NCI-H226 (cell line): ENCODE data around the gene DKK1.
"Not testable (repeated sequence)": the region's sequence is repeated elsewhere in the genome, so short reads cannot be mapped to it uniquely, and the experiment has no call there.

ENCODE experiments used
- DNase-seq: peaks from one replicate; pipeline ENCODE4 v3.0.0-alpha.2; 2015

The DKK1 gene

DNA sequence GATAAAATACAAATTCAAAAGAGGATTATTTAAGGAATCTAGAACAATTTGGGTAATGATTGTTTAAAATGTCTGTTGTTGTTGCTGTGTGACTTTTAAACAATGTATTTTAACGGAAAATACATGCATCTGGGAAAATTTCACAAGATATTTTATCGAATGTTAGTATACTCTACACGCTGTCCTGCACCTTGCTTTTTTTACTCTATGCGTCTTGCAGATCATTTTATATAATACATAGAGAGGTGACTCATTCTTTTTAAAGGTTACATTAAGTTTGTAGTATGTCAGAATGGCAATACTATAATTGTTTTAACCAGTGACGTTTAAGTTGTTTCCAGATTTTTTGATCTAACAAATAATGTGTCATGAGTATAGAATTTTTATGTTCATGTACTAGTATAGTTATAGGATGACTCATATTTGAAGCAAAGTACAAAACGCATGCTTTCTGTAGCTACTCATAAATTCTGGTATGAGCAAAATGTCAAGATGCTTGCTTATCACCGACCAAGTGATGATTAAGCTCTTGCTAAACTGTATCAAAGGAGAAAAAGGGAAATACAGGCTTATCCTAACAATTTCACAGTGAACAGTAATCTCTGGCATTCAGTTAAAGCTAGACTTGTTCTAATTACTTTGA lies 4.9 kb downstream of the DKK1 start:
- DNase-seq = peak; percentile 96

DNA sequence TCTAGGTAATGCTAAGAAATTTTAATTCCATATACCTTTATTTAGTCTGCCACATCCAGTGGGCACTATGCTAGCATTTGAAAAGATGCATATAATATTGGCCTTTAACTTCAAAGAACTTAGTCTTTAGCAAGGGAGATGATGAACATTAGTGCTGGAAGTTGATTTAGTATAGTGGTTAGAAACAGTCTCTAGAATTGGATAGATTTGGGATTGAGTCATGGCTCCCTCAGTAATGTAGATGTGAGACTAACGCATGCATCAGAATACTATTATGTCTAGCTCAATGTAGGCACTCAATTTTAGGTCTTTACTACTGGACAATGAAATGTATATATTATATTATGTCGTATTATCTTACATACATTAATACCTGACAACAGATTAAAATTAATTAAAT lies 5.8 kb downstream of the DKK1 start:
- peak; percentile 41 for DNase-seq

DNA sequence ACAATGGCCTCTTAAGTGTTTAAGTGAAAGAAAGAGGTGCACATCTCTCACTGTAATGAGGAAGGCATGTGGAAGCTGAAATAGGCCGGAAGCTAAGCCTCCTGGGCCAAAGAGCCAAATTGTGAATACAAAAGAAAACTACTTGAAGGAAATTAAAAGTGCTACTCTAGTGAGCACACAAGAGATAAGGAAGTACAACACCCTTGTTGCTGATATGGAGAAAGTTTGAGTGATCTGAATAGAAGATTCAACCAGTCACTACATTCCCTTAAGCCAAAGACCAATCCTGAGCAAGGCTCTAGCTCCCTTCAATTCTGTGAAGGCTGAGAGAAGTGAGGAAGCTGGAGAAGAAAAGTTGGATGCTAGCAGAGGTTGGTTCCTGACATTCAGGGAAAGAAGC lies 8.2 kb downstream of the DKK1 start:
- peak; percentile 27 for DNase-seq

DNA sequence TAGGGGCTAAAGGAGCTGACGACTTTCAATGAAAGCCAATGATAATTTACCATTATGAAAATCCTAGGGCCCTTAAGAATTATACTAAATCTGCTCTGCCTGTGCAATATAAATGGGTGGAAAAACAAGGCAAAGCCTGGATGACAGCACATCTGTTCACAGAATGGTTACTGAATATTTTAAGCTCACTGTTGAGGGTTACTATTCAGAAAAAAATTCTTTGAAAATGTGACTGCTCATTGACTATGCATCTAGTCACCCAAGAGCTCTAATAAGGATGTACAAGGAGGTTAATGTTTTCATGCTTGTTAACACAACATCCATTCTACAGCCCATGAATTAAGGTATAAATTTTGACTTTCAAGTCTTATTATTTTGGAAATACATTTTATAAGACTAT lies 8.9 kb downstream of the DKK1 start:
- no peak for DNase-seq

DNA sequence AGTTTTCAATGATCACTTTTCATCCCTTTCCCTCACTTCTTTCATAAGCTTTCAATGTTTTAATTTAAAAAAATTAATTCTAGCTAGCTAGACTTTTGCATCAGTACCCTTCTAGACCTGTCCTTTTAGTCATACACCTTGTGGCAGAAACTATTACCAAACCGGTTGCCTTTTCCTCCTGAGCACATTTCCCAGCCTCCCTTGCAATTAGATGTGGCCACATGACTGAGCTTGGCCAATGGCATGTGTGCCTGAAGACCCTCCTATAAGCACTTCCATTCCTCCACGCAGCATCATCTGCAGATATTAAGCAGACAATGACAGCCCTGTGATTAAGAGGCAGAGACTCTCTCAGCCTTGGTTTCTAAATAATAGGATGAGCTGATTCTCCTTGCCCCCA lies 12.3 kb downstream of the DKK1 start:
- no peak for DNase-seq

DNA sequence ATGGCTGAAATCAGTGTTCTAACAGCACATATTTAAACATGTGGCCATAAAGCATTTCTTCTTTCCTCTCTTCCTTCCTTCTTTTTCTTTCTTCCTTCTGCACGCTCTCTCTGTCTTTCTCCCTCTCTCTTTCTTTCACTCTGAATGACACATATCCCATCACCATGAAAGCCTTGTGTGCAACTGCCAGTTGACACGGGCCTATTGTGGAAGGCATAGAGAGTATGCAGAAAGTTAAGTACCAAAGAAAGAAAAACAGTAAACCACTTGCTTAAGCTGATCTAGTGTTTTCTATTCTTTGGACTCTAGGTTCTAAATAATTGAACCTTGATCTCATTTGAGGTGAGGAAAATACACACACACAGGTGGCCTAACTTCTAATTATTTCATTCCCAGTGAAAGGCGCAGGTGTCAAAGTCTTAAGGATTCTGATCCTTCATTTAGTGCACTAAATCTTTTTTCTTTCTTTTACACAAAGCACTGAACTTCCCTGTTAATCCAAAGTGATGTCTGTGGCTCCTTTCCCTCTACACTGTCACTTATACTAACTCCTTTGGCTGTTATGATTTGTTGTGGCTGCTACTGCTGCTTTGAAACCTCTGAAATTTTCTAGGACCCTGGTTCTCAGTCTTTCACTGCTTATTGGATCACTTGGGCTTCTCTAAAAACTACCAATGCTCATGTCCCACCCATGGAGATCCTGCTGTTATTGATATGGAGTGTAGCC lies 17.7 kb downstream of the DKK1 start:
- no peak for DNase-seq

DNA sequence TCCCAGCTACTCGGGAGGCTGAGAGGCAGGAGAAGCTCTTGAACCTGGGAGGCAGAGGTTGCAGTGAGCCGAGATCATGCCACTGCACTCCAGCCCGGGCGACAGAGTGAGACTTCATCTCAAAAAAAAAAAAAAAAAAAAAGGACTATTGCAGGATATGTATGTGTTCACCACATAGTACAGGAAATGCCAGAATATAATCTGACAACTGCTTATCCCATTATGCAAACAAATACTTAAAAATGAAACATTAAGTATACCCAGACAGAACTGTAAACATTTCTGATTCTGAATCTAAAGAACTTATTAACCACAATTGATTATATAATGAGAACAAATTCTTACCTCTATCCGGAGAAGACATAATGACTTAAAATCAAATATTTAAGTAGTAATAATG lies 18.7 kb downstream of the DKK1 start:
- DNase-seq = no peak

DNA sequence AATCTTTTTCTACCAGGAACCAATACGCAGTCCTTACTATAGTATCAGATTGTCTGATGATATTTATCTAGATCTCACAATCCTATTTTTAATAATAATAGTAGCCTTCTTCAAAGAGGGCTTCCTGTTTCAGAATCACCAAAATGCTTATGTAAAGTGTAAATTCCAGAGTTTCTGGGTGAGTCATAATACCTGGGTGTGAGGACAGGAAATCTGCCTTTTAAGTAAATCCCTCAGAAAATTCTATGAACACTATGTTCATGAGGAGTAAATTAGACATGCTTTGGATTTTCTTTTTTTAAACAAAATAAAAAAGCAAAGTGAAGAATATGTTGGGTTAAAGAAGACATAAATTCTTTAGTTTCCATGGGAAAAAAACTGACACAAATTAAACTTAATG lies 20.5 kb downstream of the DKK1 start:
- peak; percentile 43 for DNase-seq

DNA sequence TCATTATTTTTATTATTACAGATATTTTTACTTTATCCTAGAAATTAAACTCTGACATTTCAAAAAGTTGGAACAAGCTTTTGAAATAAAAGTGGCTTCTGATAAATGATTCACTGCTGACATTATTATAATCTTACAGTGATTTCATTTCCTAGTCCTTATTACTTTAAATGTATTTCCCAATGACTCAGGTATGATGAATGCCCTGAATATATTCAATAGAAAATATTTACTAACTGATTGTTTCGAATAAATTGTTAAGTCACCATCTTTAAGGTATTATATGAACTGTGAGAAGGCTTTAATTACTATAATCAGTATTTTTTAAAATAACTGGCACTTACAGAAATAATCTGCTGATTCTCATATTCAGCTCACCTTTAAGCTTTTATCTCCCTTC lies 21.6 kb downstream of the DKK1 start:
- peak; percentile 24 for DNase-seq

DNA sequence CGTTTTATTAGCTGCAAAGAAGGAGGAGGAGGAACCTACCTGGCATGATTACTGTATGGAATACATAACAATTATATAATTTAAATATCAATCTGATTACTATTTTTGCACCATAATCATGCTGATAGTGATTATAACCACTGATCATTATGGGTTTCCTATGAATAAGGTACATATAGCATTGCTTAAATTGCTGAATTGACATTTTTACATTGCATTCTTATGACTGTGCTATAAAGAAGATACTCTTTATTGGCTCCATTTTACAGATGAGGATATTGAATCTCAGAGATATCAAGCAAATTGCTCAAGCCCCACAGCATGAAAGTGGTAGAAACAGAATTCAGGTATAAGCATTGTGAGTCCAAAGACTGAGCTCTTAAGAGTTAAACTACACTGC lies 23.1 kb downstream of the DKK1 start:
- no peak for DNase-seq

DNA sequence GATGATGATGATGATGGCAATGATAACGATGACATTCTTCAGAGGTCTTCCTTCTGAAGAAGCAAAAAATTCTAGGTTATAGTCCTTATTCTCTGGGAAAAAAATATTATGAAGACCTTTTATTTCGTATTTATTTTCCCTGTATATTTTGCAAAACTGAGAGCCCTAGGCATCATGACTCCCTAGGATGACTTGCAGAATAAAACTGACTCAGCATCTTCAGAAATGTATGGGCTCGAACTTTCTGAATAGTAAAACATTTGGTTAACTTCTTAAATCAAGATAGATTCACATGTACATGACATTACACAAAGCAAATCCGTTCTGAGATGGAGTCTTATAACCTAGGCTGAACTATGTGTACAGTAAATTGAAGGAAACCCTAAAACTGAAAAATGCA lies 29.4 kb downstream of the DKK1 start:
- no peak for DNase-seq

DNA sequence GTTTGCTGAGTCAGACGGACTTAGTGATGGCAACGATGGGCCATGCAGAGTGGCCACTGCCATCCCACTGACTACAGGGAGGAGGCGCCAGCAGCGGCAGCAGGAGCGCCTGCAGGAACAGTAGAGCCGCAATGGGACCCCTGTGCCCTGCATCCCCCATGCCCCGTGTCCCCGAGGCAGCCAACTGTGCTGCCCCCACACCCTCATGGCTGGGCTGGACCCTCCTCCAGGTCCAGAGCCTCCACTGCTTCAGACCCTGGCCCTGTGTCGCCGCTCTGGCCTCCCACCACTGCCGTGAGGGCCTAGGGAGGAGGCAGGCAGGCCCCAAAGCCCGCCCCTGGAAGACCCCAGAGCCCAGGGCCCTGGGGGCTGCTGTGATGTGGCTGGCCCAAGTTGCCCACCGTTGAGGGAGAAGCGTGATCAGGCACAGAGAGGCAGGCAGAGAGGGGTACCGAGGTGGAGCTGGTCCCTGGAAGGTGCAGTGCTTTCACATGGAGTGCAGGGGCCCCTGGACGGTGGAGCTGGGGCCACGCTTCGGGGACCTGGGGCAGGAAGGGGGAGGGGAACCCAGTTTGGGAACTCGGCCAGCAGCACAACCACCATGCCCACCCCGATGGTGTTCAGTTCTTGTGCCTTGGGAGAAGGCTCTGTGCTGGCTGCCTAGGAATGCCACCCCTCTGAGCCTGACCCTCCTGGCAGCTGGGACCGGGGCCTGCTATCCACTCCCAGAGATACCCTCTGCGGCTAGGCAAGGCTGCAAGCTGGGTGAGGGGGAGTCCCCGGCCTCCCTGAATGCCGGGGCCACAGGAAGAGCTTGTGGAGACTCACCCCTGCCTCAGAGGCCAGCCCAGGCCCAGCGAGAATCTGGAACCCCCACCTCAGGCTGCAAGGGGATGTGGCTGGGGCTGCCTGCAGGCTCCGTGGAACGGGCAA lies 32.6 kb downstream of the DKK1 start:
- no peak for DNase-seq

DNA sequence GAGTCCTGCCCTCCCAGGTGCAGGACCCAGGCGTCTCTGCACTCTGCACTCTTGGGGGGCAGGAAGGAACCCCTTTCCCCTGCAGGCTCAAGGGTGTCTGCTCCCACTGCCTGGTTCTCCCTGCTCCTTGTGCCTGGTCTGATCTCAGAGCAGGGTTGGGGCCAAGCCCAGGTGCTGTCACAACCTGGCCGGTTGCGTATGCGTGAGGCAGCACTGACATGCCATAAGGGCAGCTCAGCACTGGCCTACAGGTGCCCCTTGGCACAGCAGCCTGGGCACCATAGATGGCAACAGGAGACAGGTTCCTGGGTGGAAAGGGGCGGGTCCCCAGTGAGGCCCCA lies 33.2 kb downstream of the DKK1 start:
- no peak for DNase-seq

DNA sequence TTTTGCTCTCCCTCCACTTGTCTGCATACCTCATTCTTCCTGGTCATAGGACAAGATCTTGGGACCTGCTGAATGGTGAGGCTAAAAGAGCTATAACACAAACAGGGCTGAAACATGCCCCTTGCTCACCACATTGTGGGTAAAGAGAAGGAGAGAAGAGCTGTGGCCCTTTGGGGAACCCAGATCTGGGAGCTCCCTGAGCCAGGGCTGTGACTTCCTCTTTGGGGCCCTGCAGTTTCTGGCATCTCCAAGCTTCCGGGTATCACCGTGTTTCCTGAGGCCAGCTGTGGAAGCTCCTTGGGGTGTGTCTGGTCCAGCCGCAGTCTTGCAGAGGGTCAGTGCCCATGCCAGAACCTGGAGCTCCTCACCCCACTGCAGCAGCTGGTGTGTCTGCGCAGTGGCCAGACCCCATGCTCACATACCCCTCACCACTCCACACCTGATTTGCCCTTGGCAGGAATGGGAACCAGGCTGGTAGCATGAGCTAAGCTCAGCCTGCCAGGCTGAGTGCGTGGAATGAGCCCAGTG lies 34.0 kb downstream of the DKK1 start:
- no peak for DNase-seq

DNA sequence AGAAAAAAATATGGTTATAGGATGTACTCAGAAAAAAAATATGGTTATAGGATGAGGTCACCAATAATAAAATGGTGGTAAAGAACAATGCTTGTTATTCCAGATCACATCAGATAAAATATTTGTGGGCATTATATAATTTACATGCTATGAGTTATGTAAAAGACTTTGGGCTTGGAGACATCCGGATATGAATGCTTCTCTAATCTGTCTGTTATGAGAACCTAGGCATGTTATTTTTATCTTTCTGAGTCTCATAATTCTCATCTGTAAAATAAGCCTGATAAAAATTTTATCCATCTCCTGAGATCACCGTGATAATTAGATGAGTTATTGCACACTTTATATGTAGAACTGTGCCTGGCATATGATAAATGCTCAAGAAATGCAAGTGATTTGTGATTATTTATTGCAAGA lies 37.8 kb downstream of the DKK1 start:
- peak; percentile 75 for DNase-seq

DNA sequence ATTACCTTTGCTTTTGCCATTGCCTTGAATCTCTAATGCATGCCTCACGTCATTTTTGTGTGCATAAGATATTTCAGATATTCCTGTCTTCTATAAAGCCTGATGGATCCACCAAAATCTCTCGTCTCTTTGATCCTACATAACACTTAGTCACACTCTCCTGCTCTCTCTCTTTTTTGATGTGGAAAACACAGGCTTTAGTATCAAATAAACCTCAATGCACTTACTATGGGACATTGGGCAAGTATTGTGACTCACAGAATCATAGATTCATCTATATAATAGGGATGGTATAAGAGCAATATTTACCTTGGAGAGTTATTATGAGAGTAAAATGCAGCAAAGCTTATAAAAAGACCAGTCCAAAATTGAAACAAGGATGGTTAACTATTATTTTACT lies 39.1 kb downstream of the DKK1 start:
- DNase-seq = no peak

DNA sequence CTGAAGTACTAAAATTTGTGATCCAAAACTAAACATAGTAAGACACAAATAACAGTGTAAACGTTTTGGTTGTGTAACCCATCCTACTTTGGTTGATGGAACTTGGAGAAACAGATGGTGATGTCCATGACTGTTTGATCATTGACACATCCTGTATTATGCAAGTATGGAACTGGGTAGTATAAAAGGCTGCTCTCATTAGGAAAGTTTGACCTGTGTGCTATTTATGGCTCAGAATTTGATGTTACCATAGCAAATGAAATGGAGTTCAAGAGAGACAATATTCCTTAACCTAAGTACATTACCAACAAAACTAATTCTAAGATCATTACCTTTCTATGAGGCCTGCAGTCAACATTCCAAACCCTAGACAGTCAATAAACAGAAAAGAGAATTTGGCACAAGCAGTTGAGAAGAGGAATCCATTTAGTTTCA lies 39.9 kb downstream of the DKK1 start:
- no peak for DNase-seq

DNA sequence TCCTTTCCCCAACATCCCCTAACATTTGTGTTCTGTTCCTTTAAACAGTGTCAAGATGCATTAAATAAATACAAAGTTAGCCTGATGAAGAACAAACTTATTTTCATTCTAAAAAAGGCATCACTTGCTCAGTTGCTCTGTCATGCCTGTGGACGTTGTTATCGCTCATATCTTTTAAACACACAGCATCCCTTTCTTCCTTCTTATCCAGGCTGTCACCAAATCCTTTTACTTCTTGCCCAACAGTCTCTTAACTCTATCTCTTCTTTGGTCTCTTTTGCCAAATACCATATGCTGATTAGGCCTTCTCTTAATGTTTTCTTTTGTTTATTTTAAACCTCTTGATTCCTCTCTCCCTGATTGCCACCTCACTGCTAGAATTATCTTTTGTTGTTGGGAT lies 43.9 kb downstream of the DKK1 start:
- DNase-seq = no peak

DNA sequence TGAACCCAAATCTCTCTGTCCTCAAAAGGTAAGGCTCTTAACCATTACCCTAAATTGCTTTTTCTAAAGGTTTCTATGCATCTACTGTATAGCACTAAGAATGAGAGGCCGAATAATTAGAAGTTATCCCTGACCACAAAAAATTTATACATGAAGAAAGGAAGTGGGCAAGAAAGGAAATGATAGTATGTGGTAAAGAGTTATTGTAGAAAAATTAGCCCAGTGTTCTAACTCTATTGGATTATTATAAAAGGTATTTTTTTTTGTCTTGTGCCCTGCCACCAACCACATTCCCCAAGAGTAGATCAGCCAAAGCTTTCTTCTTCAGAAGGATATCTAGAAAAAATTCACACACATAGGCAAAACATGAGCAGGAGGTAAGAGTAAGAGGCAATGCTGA lies 45.4 kb downstream of the DKK1 start:
- no peak for DNase-seq

DNA sequence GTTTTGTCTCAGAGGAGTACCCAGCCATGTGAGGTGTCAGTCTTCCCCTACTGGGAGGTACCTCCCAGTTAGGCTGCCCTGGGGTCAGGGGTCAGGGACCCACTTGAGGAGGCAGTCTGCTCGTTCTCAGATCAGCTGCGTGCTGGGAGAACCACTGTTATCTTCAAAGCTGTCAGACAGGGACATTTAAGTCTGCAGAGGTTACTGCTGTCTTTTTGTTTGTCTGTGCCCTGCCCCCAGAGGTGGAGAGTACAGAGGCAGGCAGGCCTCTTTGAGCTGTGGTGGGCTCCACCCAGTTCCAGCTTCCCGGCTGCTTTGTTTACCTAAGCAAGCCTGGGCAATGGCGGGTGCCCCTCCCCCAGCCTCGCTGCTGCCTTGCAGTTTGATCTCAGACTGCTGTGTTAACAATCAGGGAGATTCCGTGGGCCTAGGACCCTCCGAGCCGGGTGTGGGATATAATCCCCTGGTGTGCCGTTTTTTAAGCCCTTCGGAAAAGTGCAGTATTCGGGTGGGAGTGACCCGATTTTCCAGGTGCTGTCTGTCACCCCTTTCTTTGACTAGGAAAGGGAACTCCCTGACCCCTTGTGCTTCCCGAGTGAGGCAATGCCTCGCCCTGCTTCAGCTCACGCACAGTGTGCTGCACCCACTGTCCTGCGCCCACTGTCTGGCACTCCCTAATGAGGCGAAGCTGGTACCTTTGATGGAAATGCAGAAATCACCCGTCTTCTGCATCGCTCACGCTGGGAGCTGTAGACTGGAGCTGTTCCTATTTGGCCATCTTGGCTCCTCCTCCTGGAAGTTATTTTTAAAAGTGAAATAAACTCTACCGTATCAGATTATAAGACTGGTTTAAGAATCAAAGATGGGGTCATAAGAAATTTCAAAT lies 51.7 kb downstream of the DKK1 start:
- DNase-seq = not testable (repeated sequence)
